ENCODE results near the gene CARD11. TPM values are rescaled to one million over a fixed set of nuclear protein-coding genes. Genes with fewer than 3 reads are reported as not detected.
A peak's percentile ranks its signal among the peaks of the same experiment; 100 is the strongest.

Gene CARD11
- total RNA-seq, 1 donor, result not detected

DNA sequence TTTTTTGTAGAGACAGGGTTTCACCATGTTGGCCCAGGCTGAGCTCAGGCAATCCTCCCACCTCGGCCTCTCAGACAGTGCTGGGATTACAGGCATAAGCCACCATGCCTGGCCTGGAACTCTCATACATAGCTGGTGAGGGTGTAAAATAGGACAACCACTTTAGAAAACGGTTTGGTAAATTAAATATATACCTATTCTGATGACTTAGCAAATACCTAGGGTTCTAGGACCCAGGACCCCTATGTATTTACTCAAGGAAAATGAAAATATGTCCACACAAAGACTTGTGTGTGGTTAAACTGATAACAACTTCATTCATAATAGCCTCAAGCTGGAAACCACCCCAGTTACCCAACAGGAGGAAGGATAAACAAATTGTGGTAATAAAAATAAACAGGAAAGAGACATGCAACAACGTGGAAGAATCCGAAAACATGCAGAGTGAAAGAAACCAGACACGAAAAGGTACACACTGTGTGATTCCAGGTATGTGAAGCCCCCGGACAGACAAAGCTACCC lies 52.7 kb downstream of the CARD11 start:
- DNase-seq (ENCODE audit: low read depth), result peak; percentile 19
- no peak overlapping the region for H3K4me3 ChIP-seq (ENCODE audit: low read depth, low read length)
- TF ChIP-seq, protein P1, sequence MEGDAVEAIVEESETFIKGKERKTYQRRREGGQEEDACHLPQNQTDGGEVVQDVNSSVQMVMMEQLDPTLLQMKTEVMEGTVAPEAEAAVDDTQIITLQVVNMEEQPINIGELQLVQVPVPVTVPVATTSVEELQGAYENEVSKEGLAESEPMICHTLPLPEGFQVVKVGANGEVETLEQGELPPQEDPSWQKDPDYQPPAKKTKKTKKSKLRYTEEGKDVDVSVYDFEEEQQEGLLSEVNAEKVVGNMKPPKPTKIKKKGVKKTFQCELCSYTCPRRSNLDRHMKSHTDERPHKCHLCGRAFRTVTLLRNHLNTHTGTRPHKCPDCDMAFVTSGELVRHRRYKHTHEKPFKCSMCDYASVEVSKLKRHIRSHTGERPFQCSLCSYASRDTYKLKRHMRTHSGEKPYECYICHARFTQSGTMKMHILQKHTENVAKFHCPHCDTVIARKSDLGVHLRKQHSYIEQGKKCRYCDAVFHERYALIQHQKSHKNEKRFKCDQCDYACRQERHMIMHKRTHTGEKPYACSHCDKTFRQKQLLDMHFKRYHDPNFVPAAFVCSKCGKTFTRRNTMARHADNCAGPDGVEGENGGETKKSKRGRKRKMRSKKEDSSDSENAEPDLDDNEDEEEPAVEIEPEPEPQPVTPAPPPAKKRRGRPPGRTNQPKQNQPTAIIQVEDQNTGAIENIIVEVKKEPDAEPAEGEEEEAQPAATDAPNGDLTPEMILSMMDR (IDR thresholded peaks at IDR 0.05; ENCODE audit: insufficient read depth, low read depth, low read length), result no peak

DNA sequence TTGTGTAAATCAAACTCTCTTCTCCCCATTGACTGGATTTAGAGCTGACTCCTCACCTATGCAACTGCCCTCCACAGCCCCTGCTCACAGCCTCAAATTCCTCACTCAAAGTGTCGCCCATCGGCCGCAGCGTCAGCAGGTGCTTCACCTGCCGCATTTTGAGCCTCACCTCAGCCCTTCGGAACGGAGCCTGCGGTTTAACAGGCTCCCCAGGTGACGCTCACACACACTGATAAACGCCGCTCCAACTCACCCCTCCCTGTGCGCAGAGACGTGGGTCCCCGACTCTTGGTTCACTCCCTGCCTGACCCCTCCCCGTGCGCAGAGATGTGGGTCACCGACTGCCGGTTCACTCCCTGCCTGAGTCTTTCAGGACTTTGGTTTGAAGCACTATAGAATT lies 57.1 kb downstream of the CARD11 start:
- TF ChIP-seq, protein P1 (IDR thresholded peaks at IDR 0.05; ENCODE audit: insufficient read depth, low read depth, low read length), result no peak
- no peak overlapping the region for H3K4me3 ChIP-seq (ENCODE audit: low read depth, low read length)
- no peak for DNase-seq (ENCODE audit: low read depth)

DNA sequence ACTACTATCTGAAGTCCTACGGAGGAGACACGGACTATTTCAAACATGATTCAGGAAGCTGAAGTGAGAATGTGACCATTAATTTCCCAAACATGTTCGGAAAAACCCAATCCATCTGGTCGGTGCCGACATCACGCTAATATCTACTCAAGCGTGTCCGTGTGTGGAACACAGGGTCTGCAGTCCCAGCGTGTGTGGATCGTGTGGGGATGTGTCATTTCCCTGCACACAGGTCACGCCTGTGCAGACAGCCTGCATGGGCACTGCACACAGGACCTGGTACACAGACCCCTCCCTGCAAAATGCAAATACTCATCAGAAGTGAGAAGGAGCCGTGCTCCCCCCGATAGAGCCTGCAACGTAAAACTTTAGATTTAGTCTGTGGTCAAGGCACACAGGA lies 57.8 kb downstream of the CARD11 start:
- TF ChIP-seq, protein P1 (IDR thresholded peaks at IDR 0.05; ENCODE audit: insufficient read depth, low read depth, low read length), result no peak
- H3K4me3 ChIP-seq (ENCODE audit: low read depth, low read length), result no peak overlapping the region
- DNase-seq (ENCODE audit: low read depth), result no peak

DNA sequence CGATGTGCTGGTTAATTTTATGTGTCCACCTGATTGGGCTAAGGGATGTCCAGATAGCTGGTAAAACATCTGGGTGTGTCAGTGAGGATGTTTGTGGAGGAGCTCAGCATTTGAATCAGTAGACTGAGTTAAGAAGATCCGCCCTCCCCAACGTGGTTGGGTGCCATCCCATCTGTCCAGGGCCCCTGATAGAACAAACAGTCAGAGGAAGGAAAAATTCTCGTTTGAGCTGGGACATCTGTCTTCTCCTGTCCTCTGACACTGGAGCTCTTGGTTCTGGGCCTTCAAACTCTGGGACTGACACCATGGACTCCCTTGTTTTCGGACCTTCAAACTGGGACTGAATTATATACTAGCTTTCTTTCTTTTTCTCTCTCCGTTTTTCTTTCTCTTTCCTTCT lies 59.6 kb downstream of the CARD11 start:
- TF ChIP-seq, protein P1 (IDR thresholded peaks at IDR 0.05; ENCODE audit: insufficient read depth, low read depth, low read length), result no peak
- no peak overlapping the region for H3K4me3 ChIP-seq (ENCODE audit: low read depth, low read length)
- no peak for DNase-seq (ENCODE audit: low read depth)

DNA sequence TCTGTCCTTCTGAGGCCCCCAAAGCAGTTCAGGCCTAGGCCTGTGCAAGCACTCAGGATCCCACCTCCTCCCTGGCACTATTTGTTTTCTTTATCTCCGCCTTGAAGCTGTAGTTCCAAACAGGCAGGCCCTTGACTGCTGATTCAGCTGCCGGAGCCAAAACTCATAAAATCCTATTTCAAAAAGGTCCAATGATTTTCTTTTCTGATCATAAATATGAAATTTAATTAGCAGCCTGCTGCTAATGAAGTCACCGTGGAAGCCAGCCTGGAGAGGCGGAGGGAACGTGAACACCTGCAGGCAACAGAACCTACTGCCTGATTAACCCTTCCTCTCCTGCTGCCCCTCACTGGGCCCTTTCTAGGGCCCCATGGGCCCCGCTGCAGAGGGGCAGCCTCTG lies 60.1 kb downstream of the CARD11 start:
- H3K4me3 ChIP-seq (ENCODE audit: low read depth, low read length), result no peak overlapping the region
- TF ChIP-seq, protein P1 (IDR thresholded peaks at IDR 0.05; ENCODE audit: insufficient read depth, low read depth, low read length), result no peak
- DNase-seq (ENCODE audit: low read depth), result no peak

DNA sequence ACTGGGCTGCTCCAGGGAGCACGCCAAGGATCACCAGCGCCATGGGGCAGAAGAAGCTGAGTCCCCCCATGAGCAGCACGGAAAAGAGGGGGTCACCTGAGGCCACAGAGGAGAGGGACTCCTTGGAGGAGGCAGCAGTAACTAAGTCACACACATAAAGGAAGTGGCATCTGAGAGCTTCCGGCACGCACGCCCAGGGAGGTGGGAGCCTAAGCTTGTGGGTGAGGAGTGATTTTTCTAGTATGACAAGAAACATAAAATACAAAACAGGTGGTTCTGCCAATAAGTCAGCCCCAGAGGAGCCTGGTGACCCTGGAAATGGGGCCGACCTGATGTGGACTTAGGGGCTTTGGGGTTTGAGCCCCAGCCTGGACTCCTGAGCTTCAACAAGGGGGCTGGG lies 60.8 kb downstream of the CARD11 start:
- TF ChIP-seq, protein P1 (IDR thresholded peaks at IDR 0.05; ENCODE audit: insufficient read depth, low read depth, low read length), result no peak
- DNase-seq (ENCODE audit: low read depth), result no peak
- no peak overlapping the region for H3K4me3 ChIP-seq (ENCODE audit: low read depth, low read length)

DNA sequence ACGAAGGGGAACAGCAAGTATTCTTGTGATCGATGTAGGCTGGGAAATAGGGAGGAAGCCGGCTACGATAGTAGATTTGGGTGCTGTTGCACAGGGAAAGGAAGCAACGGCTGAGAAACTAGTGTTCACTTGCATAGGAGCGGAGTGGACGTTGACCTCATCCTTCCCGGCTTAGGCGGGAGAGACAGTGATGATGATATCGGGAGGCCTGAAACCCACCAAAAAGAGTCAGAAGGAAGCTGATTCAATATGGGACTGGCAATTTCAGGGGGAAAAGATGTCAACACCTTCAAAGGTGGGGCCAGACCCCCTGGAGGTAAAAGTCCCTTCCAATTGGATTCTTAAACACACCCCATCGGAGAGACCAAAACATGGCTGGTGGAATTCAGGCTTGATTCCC lies 61.3 kb downstream of the CARD11 start:
- DNase-seq (ENCODE audit: low read depth), result no peak
- no peak overlapping the region for H3K4me3 ChIP-seq (ENCODE audit: low read depth, low read length)
- TF ChIP-seq, protein P1 (IDR thresholded peaks at IDR 0.05; ENCODE audit: insufficient read depth, low read depth, low read length), result no peak
